Subcutaneous adipose tissue (tissue), 4 donors: ENCODE measurements around the gene LRRC32. TPM values are rescaled to one million over a fixed set of nuclear protein-coding genes. Genes with fewer than 3 reads are reported as not detected.

Experiments used
- CTCF ChIP-seq: fragments of 450-650 bp; IDR thresholded peaks from one replicate; pipeline ENCODE4 v1.5.1; 2016; ENCODE audit warnings: low read depth, mild to moderate bottlenecking, control low read depth, antibody characterized with exemption, moderate library complexity
- total RNA-seq, 4 donors: library from RNA; depleted of rRNA; stranded (reverse); fragments of >200 nt; gene quantifications; one replicate each; pipeline ENCODE4 v1.1.0, GENCODE V29; 2016

LRRC32 gene
- total RNA-seq, 4 donors from 2014 or later: 30.1 to 93.6 (median 57.6) TPM

GRCh38 chr11:76665172-76665571 is 5.4 kb downstream of the LRRC32 start:
- TF ChIP-seq CTCF: no peak

- no peak for TF ChIP-seq CTCF
These were observed 5.9 kb downstream of the LRRC32 start for GRCh38 chr11:76664578-76665061.

DNA sequence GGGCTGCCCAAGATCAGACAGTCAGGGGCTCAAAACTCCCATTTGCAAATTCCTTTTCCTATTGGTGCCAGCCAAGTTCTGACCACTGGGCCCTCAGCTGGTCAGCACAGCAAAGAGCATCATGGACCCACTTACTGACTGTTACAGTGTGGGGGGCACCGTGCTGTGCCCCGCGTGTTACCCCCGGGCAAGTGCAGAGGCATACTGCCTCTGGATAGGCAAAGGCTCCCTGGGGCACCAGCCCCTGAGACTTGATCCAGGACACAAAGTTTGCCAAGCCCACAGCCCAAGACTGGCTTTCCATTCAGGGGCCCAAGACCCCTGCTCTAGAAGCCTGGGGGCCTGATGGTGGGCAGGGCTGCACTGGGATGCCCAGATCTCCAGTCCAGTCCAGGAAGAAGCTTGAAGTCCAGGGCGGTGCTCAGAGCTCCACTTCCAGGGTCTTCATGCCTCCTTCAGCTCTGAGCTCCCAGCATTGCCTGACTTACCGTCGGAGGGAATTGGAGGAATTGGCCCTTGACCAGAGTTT is 6.6 kb downstream of the LRRC32 start:
- TF ChIP-seq CTCF: no peak

DNA sequence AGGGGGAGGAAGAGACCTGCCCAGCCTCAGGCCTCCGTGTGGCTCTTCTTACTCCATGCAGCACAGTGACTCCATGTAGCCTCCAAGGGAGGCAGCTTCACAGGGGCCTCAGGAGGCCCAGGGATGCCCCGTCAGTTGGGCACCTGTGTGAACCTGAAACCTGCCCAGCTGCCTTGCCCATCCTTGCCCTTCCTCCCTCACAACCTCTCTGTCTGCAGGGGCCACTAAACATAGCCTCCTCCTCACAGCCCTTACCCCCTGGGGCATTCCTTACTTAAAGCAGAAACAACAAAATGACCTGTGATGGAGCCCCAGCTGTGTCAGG is 7.1 kb downstream of the LRRC32 start:
- no peak for TF ChIP-seq CTCF

- TF ChIP-seq CTCF: no peak
These were observed 7.7 kb downstream of the LRRC32 start for GRCh38 chr11:76662656-76663485.

DNA sequence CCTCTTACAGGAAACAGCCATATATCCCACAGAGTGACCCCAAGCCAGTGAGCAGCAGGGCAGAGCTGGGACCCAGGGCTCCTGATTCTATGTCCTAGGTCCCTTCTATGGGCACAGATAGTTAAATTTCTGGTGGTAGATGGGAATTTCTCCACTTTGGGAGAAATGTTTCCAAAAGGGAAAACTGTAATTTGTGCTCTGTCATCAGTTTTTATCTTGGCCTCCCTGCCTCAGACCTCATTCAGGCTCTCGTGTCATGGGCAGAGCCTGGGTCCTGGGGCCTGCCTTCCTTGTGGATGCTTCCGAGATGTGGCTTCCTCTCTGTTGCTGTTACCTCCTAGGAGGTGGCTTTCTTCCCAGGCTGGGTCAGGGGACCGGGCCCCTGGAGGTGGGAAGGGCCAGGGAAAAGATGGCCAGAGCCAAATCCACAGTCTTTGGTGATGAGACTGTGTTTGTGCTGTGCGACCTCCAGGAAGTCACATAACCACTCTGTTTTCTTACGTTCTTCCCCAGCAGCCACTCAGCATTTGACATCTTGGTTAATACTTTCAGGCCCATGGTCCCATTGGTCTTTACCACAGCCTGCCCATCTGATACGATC is 8.6 kb downstream of the LRRC32 start:
- TF ChIP-seq CTCF: no peak

DNA sequence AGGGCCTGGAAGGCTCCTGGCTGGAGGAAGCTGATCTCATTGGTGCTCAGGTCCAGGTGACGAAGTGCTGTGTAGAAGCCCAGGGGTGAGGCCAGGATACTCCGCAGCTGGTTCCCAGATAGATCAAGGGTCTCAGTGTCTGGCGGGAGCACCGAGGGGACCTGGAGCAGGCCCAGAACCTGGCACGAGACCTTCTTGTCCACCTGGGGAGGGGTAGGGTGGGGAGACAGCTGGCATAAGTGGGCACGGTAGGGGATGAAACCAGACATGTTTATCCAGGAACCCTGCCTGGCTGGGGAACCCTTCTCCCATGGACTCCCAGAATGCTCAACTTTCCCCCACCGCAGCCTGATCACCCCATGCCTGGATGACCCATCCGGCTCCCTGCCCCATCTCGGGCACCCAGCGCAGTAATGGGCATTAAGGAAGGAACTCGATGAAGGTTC is 9.2 kb downstream of the LRRC32 start:
- TF ChIP-seq CTCF: no peak
